BLaER1 (cell line): ENCODE results near the gene DISC1.

Experiments
- H3K27ac ChIP-seq: shearing (Covaris generic); formaldehyde crosslinking; 2 replicates; pipeline ENCODE4 v1.8.1; 2022
- H3K27me3 ChIP-seq: shearing (Covaris generic); formaldehyde crosslinking; 2 replicates; pipeline ENCODE4 v1.8.1; 2022
- H3K36me3 ChIP-seq: shearing (Covaris generic); formaldehyde crosslinking; 2 replicates; pipeline ENCODE4 v1.8.1; 2022
- H3K4me1 ChIP-seq: shearing (Covaris generic); formaldehyde crosslinking; 2 replicates; pipeline ENCODE4 v1.8.1; 2022
- H3K4me2 ChIP-seq: shearing (Covaris generic); formaldehyde crosslinking; 2 replicates; pipeline ENCODE4 v1.8.1; 2022
- H3K4me3 ChIP-seq: shearing (Covaris generic); formaldehyde crosslinking; 2 replicates; pipeline ENCODE4 v1.8.1; 2022
- H3K9ac ChIP-seq: shearing (Covaris generic); formaldehyde crosslinking; 2 replicates; pipeline ENCODE4 v1.8.1; 2022
- H3K9me3 ChIP-seq: shearing (Covaris generic); formaldehyde crosslinking; 2 replicates; pipeline ENCODE4 v1.8.1; 2022
- H4K20me1 ChIP-seq: shearing (Covaris generic); formaldehyde crosslinking; 2 replicates; pipeline ENCODE4 v1.8.1; 2022
- Cebpa-rat ChIP-seq: shearing (Covaris generic); IDR thresholded peaks from 2 replicates; pipeline ENCODE4 v1.8.1; 2022

The DISC1 gene

GRCh38 chr1:231605149-231606100 is 21.2 kb upstream of the DISC1 start:
- peak overlapping the region; percentile 49; the same call in 1 of the 2 replicates for H3K9ac ChIP-seq
- no peak overlapping the region for H3K4me3 ChIP-seq
- TF ChIP-seq Cebpa-rat, result no peak
- H3K27me3 ChIP-seq, result no peaks in the 10 kb centered on the region
- no peaks in the 10 kb centered on the region for H4K20me1 ChIP-seq
- peaks cover 29% of the 10 kb centered on the region for H3K4me1 ChIP-seq
- peak overlapping the region; percentile 43 for H3K4me2 ChIP-seq
- peaks cover 29% of the 10 kb centered on the region for H3K9me3 ChIP-seq
- H3K36me3 ChIP-seq, result no peaks in the 10 kb centered on the region
- 0 out of 2 replicates have a peak overlapping the region, but pooled peaks have one; percentile 14 for H3K27ac ChIP-seq

GRCh38 chr1:231606712-231607111 is 19.9 kb upstream of the DISC1 start:
- H3K27ac ChIP-seq, result no peak overlapping the region

DNA sequence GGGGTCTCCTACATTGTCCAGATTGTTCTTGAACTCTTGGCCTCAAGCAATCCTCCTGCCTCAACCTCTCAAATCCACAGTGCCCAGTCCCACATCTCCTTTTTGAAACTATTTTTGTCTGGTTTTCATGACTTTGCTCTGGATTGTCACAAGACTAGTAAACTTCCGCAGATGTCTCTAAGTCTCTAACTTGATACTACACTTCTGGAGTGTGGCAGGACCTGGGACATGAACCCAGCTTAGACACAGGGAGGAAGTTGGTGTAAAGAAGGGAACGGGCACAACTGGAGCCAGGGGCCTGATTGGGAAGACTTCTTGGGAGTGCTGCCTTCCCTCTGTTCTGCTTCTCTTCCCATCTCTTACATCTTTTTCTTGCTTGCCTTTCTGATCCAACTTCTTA is 16.2 kb upstream of the DISC1 start:
- Histone ChIP-seq H3K4me1 (peaks cover 67% of the 10 kb centered on the region), H3K27ac (no peak overlapping the region; the same call in 1 of the 2 replicates), H3K9ac (no peak overlapping the region), H3K27me3 (no peaks in the 10 kb centered on the region), H3K4me3 (no peak overlapping the region), H3K4me2 (0 out of 2 replicates have a peak overlapping the region, but pooled peaks have one; percentile 92), H3K36me3 (no peaks in the 10 kb centered on the region), H3K9me3 (peaks cover 32% of the 10 kb centered on the region), H4K20me1 (peaks cover 5% of the 10 kb centered on the region; the same call in 1 of the 2 replicates)
- TF ChIP-seq Cebpa-rat, result no peak

More at GRCh38 chr1:231606712-231607111, 19.9 kb upstream of the DISC1 start:
- Histone ChIP-seq H3K4me1 (peaks cover 42% of the 10 kb centered on the region), H4K20me1 (no peaks in the 10 kb centered on the region), H3K27me3 (no peaks in the 10 kb centered on the region), H3K4me2 (no peak overlapping the region), H3K9ac (no peak overlapping the region), H3K9me3 (peaks cover 29% of the 10 kb centered on the region), H3K4me3 (no peak overlapping the region), H3K36me3 (no peaks in the 10 kb centered on the region)
- no peak for TF ChIP-seq Cebpa-rat

DNA sequence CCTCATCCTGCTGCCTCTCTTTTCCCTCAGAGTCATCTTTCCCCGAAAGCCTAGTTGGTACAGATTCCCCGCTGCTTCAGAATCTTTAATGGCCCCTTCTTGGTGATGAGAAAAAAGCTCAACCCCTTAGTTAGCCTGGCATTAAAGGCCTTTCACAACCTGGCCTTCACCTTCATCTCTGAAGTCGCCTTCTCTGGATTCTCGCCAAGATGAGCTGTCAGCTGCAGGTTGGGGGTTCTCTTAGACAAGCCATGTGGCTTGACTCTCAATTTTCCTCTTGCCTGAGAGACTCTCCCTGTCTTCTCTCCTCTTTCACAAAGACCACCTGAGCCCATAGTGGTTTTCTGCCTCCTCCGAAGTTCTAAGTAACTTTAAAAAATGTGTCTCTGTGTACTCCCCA is 15.5 kb upstream of the DISC1 start:
- Histone ChIP-seq H3K9me3 (peaks cover 32% of the 10 kb centered on the region), H3K4me1 (peaks cover 62% of the 10 kb centered on the region), H3K4me2 (peak overlapping the region; percentile 92), H4K20me1 (peaks cover 5% of the 10 kb centered on the region; the same call in 1 of the 2 replicates), H3K27ac (peak overlapping the region; percentile 73), H3K4me3 (no peak overlapping the region), H3K36me3 (no peaks in the 10 kb centered on the region), H3K9ac (no peak overlapping the region), H3K27me3 (no peaks in the 10 kb centered on the region)
- no peak for TF ChIP-seq Cebpa-rat

- H3K36me3 ChIP-seq, result no peaks in the 10 kb centered on the region
- peak overlapping the region; percentile 92 for H3K4me2 ChIP-seq
- H3K4me1 ChIP-seq, result peaks cover 61% of the 10 kb centered on the region
- no peak for TF ChIP-seq Cebpa-rat
- no peak overlapping the region for H3K9ac ChIP-seq
- H3K27me3 ChIP-seq, result no peaks in the 10 kb centered on the region
- H4K20me1 ChIP-seq, result peaks cover 5% of the 10 kb centered on the region; the same call in 1 of the 2 replicates
- H3K9me3 ChIP-seq, result peaks cover 32% of the 10 kb centered on the region
- H3K27ac ChIP-seq, result peak overlapping the region; percentile 73
- H3K4me3 ChIP-seq, result peak overlapping the region; percentile 54; the same call in 1 of the 2 replicates
Observed at GRCh38 chr1:231611851-231612250, 14.7 kb upstream of the DISC1 start.

- Histone ChIP-seq H3K27me3 (no peaks in the 10 kb centered on the region), H3K4me3 (peak overlapping the region; percentile 54), H3K4me2 (peak overlapping the region; percentile 92), H3K4me1 (peaks cover 57% of the 10 kb centered on the region), H3K27ac (peak overlapping the region; percentile 73), H4K20me1 (peaks cover 5% of the 10 kb centered on the region; the same call in 1 of the 2 replicates), H3K36me3 (no peaks in the 10 kb centered on the region), H3K9ac (peak overlapping the region; percentile 49; the same call in 1 of the 2 replicates), H3K9me3 (peaks cover 28% of the 10 kb centered on the region)
- no peak for TF ChIP-seq Cebpa-rat
Observed at GRCh38 chr1:231612393-231613089, 14.0 kb upstream of the DISC1 start.

DNA sequence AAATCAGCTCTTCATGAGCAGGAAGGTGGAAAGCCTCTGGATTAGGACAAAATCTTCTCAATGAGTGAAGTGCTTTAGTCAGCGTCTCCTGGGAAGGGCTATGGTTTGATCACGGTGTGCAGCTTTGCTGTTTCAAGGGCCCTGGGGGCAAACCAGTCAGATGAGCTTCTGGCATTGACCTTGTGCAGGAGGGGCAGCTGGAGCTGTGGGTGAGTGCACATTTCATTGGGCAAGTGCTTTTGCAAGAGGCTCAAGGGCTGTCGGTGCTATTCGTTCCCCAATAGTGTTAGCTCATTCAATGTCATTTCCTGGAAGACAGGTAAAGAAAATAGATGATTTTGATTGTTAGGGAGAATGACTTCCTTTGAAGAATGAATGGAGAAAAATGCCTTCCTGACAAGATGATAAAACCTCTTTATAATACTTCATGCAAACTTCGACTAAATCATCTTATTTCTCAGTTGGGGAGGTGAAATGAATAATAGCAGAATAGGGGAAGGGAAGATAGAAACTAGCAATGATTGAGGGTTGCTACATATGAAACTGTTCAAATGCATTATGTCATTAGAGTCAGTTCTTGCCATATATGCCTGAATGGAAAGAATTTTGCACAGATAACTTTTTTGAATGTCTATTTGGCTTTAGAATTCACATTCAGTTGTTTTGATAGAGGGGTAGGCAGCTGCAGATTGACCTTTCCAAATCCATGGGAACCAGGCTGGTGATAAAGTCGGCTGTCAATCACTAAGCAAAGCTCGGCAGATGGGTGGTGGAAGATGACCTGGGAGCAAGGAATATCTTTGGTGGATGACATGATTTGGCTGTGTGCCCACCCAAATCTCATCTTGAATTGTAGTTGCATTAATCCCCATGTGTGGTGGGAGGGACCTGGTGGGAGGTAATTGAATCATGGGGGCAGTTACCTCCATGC is 12.9 kb upstream of the DISC1 start:
- peak overlapping the region; percentile 73 for H3K27ac ChIP-seq

DNA sequence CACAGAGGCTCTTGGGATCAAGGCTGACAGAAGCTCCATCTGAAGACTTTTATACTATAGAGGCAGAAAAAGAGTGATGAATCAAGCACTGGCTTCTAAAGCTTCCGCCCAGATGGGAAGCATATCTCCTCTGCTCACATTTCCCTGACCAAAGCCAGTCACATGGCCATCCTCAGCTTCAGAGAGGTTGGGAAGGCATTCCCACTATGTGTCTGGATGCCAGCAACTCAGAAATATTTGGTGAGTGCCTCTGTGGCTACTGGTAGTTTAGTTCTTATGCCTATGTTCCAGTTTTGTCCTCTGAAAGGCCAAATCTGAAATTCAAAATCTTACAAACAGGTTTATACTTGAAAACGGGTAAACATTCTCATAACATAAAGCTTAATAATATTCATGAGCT is 9.9 kb upstream of the DISC1 start:
- Histone ChIP-seq H3K9me3 (peaks cover 3% of the 10 kb centered on the region; the same call in 1 of the 2 replicates), H3K27ac (no peak overlapping the region), H3K36me3 (no peaks in the 10 kb centered on the region), H3K4me2 (no peak overlapping the region), H3K4me1 (peaks cover 38% of the 10 kb centered on the region), H4K20me1 (peaks cover 5% of the 10 kb centered on the region; the same call in 1 of the 2 replicates), H3K4me3 (no peak overlapping the region), H3K27me3 (no peaks in the 10 kb centered on the region), H3K9ac (no peak overlapping the region)
- TF ChIP-seq Cebpa-rat, result no peak

More for the DNA sequence above, 12.9 kb upstream of the DISC1 start:
- Histone ChIP-seq H3K4me1 (peaks cover 57% of the 10 kb centered on the region), H4K20me1 (peaks cover 5% of the 10 kb centered on the region; the same call in 1 of the 2 replicates), H3K36me3 (no peaks in the 10 kb centered on the region), H3K9ac (peak overlapping the region; percentile 30; the same call in 1 of the 2 replicates), H3K27me3 (no peaks in the 10 kb centered on the region), H3K9me3 (peaks cover 17% of the 10 kb centered on the region), H3K4me2 (peak overlapping the region; percentile 92), H3K4me3 (peak overlapping the region; percentile 54)
- TF ChIP-seq Cebpa-rat, result peak; percentile 69; the same call in 1 of the 2 replicates
